ENCODE results near the gene SLC25A21. TPM values are rescaled to one million over a fixed set of nuclear protein-coding genes. Genes with fewer than 3 reads are reported as not detected.
A peak's percentile ranks its signal among the peaks of the same experiment; 100 is the strongest.

The SLC25A21 gene
- total RNA-seq, 1 experiment from 2014 or later = 7.1 TPM

DNA sequence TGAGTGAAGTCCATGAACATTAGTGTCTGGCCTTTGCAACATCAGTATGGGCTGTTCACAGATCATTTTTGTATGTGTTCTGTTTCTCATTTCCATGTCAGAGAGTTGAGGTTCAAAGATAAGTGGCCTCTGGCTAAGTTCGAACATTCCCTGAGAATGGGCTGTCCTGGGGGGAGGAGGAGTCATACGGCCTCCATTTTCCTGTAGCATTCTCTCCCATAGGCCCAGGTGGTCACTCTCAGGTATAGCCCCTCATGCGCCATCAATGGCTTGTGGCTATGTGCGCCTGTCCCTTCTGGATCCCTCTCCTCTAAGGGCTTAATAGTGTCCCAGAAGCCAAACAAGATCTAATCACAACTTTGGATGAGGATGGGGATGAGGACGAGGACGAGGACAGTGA lies 345.8 kb downstream of the SLC25A21 start:
- no peak overlapping the region for H3K27ac ChIP-seq (ENCODE audit: insufficient read length, low read depth, low read length)
- H3K14ac ChIP-seq (ENCODE audit: insufficient read depth, low read length) = no peak overlapping the region
- H3K9me3 Mint-ChIP-seq = no peaks in the 10 kb centered on the region
- no peak overlapping the region for H2AFZ ChIP-seq (ENCODE audit: low read length)
- H3K23me2 ChIP-seq (ENCODE audit: insufficient read length, low read depth, low read length, poor library complexity, severe bottlenecking) = no peaks in the 10 kb centered on the region
- TF ChIP-seq, protein P1, sequence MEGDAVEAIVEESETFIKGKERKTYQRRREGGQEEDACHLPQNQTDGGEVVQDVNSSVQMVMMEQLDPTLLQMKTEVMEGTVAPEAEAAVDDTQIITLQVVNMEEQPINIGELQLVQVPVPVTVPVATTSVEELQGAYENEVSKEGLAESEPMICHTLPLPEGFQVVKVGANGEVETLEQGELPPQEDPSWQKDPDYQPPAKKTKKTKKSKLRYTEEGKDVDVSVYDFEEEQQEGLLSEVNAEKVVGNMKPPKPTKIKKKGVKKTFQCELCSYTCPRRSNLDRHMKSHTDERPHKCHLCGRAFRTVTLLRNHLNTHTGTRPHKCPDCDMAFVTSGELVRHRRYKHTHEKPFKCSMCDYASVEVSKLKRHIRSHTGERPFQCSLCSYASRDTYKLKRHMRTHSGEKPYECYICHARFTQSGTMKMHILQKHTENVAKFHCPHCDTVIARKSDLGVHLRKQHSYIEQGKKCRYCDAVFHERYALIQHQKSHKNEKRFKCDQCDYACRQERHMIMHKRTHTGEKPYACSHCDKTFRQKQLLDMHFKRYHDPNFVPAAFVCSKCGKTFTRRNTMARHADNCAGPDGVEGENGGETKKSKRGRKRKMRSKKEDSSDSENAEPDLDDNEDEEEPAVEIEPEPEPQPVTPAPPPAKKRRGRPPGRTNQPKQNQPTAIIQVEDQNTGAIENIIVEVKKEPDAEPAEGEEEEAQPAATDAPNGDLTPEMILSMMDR (conservative IDR thresholded peaks at IDR 0.05) = no peak
- no peak overlapping the region for H3T11ph ChIP-seq (ENCODE audit: low read length)
- no peak overlapping the region for H3K4ac ChIP-seq (ENCODE audit: low read depth, low read length)
- H3K27me3 Mint-ChIP-seq (ENCODE audit: low read depth) = no peaks in the 10 kb centered on the region
- peaks cover 20 to 24% of the 10 kb centered on the region in 2 experiments for H3K4me1 Mint-ChIP-seq
- H4K91ac ChIP-seq (ENCODE audit: insufficient read length, low read depth, low read length) = no peak overlapping the region
- no peak overlapping the region; a peak in 1 of 5 replicates for H3K4me3 Mint-ChIP-seq
- H3K18ac ChIP-seq (ENCODE audit: insufficient read length, low read depth, low read length) = no peak overlapping the region
- no peak overlapping the region for H4K5ac ChIP-seq (ENCODE audit: insufficient read length, low read depth, low read length)
- H3K4me2 ChIP-seq (ENCODE audit: insufficient read depth, insufficient read length, low read length) = no peak overlapping the region
- no peaks in the 10 kb centered on the region; a peak in 1 of 7 replicates for H3K36me3 Mint-ChIP-seq (ENCODE audit: insufficient read depth in 1 of 3, low read depth in 3 of 3)
- H3K27ac Mint-ChIP-seq = peak overlapping the region; percentile 2 to 82 (median 4); a peak in 3 of 7 replicates
- no peak overlapping the region for H4K8ac ChIP-seq (replicated peaks; ENCODE audit: insufficient read length, low read depth, low read length)
- H2AK5ac ChIP-seq (ENCODE audit: insufficient read length, low read length) = no peak overlapping the region
- no peak overlapping the region for H2BK12ac ChIP-seq (ENCODE audit: insufficient read length, low read depth, low read length)
- H4K20me1 ChIP-seq (ENCODE audit: control insufficient read depth, insufficient read depth, insufficient read length) = no peaks in the 10 kb centered on the region
- H2BK15ac ChIP-seq (ENCODE audit: low read depth, low read length) = no peak overlapping the region
- no peak for DNase-seq
- no peak overlapping the region for H2BK5ac ChIP-seq (ENCODE audit: insufficient read length, low read length)
- no CpG with 5 or more reads among the region's 6 CpGs for WGBS (ENCODE audit: extremely low coverage, insufficient read length, low lambda C conversion rate)
- no peaks in the 10 kb centered on the region; the same call in 1 of the 2 replicates for H3K4me1 ChIP-seq (ENCODE audit: insufficient read depth, low read length)
- no peaks in the 10 kb centered on the region for H3K27me3 ChIP-seq (ENCODE audit: insufficient read depth, low read length)
- no peak overlapping the region for H2BK120ac ChIP-seq (ENCODE audit: low read depth, low read length, poor library complexity, severe bottlenecking)
- H3K23ac ChIP-seq (ENCODE audit: insufficient read length, low read depth, low read length) = no peak overlapping the region
- no peaks in the 10 kb centered on the region for H3K79me2 ChIP-seq (ENCODE audit: insufficient read depth, low read length)
- H3K9me3 ChIP-seq (ENCODE audit: control insufficient read depth, low read depth, low read length) = no peaks in the 10 kb centered on the region
- no peaks in the 10 kb centered on the region for H3K79me1 ChIP-seq (ENCODE audit: insufficient read depth, low read depth, low read length, poor library complexity, severe bottlenecking)
- no peak overlapping the region for H3K9ac ChIP-seq (ENCODE audit: extremely low read depth, insufficient read length, low read length)
- H2BK20ac ChIP-seq (ENCODE audit: low read depth, low read length, poor library complexity, severe bottlenecking) = no peak overlapping the region
- no peak overlapping the region for H3K56ac ChIP-seq (ENCODE audit: insufficient read length, low read depth, low read length)

Data from H9 (cell line).